Activated CD4-positive, alpha-beta memory T cell treated with anti-CD3 and anti-CD28 coated beads for 36 hours (primary cell): ENCODE data around the gene CAPS. TPM values are rescaled to one million over a fixed set of nuclear protein-coding genes. Genes with fewer than 3 reads are reported as not detected.
"Not testable (repeated sequence)": the region's sequence is repeated elsewhere in the genome, so short reads cannot be mapped to it uniquely, and the experiment has no call there.

Experiments
- CTCF ChIA-PET: fragments of 350-600 bp; sonication (Branson Sonifier 250); formaldehyde crosslinking; loops from one replicate; lab custom pipeline; 2021; ENCODE audit warnings: antibody characterized with exemption, inconsistent platforms; lab: Charles Lee
- POLR2A ChIA-PET: fragments of 350-600 bp; sonication (Branson Sonifier 250); formaldehyde crosslinking; loops from one replicate; lab custom pipeline; 2021; ENCODE audit warnings: antibody characterized with exemption; lab: Charles Lee
- DNase-seq: peaks from one replicate; pipeline ENCODE4 v3.0.0-alpha.2; 2020
- H3K27ac Mint-ChIP-seq: one replicate; pipeline ENCODE4 v1.8.0; 2021; ENCODE audit warnings: mixed read lengths
- H3K27me3 Mint-ChIP-seq: one replicate; pipeline ENCODE4 v1.8.0; 2021; ENCODE audit warnings: mixed read lengths
- H3K36me3 Mint-ChIP-seq: one replicate; pipeline ENCODE4 v1.8.0; 2021; ENCODE audit warnings: mixed read lengths
- H3K4me1 Mint-ChIP-seq: one replicate; pipeline ENCODE4 v1.8.0; 2021; ENCODE audit warnings: low read depth, mixed read lengths
- H3K4me3 Mint-ChIP-seq: one replicate; pipeline ENCODE4 v1.8.0; 2021; ENCODE audit warnings: mild to moderate bottlenecking, mixed read lengths
- H3K9me3 Mint-ChIP-seq: one replicate; pipeline ENCODE4 v1.8.0; 2021; ENCODE audit warnings: mixed read lengths
- intact Hi-C: fragments of 100-400 bp; cut with micrococcal nuclease; formaldehyde crosslinking; loops from one replicate; pipeline ENCODE4 v1.15.1; 2023
- total RNA-seq, 2 experiments: library from RNA; stranded (reverse); gene quantifications; one replicate each; pipeline ENCODE4 v1.2.3, GENCODE V29; 2021

CAPS gene
- 1 to 10 TPM; 3.7 to 3.9 TPM for total RNA-seq

GRCh38 chr19:5913739-5914357, at the start of gene CAPS:
Gene CAPS, plus strand, starts transcription at chr19:5914254. Its CDS starts 153 bp downstream, at chr19:5914407.
- Mint-ChIP-seq H3K27ac (peak within 1 kb of the TSS; percentile 18), H3K4me3 (no peak within 1 kb of the TSS), H3K4me1 (no peaks in the 10 kb centered on the region), H3K9me3 (no peaks in the 10 kb centered on the region), H3K36me3 (peaks cover 5% of the 10 kb centered on the region), H3K27me3 (no peaks in the 10 kb centered on the region)
- no peak for DNase-seq
- intact Hi-C loops = no loop called here
- ChIA-PET POLR2A (no interaction called here), CTCF (no interaction called here)

GRCh38 chr19:5864725-5865486, 49.1 kb upstream of the CAPS start:
- ChIA-PET POLR2A (no interaction called here), CTCF (no interaction called here)
- Mint-ChIP-seq H3K9me3 (no peaks in the 10 kb centered on the region), H3K4me1 (no peaks in the 10 kb centered on the region), H3K4me3 (no peak overlapping the region), H3K27me3 (no peaks in the 10 kb centered on the region), H3K36me3 (no peaks in the 10 kb centered on the region), H3K27ac (no peak overlapping the region)
- DNase-seq = no peak
- intact Hi-C loops = no loop called here

- intact Hi-C loops = no loop called here
- no peak for DNase-seq
- Mint-ChIP-seq H3K27me3 (no peaks in the 10 kb centered on the region), H3K4me3 (no peak overlapping the region), H3K9me3 (no peaks in the 10 kb centered on the region), H3K4me1 (no peaks in the 10 kb centered on the region), H3K36me3 (no peaks in the 10 kb centered on the region), H3K27ac (no peak overlapping the region)
- ChIA-PET POLR2A (no interaction called here), CTCF (interaction anchor here (0.6 kb wide), 1 partner anchor 102 kb away, joined by 3 read pairs; no protein-coding TSS in a partner anchor)
These were observed 48.3 kb upstream of the CAPS start for GRCh38 chr19:5865772-5866171.

GRCh38 chr19:5867201-5868136, 46.6 kb upstream of the CAPS start:
- CTCF ChIA-PET = no interaction called here
- intact Hi-C loops = no loop called here

GRCh38 chr19:5870986-5871394, 43.1 kb upstream of the CAPS start:
- no peak for DNase-seq
- Mint-ChIP-seq H3K4me1 (no peaks in the 10 kb centered on the region), H3K27ac (no peak overlapping the region), H3K36me3 (no peaks in the 10 kb centered on the region), H3K9me3 (no peaks in the 10 kb centered on the region), H3K4me3 (no peak overlapping the region), H3K27me3 (no peaks in the 10 kb centered on the region)
- ChIA-PET POLR2A (no interaction called here), CTCF (no interaction called here)
- intact Hi-C loops = no loop called here

More at GRCh38 chr19:5867201-5868136, 46.6 kb upstream of the CAPS start:
- no peak overlapping the region for H3K27ac Mint-ChIP-seq
- H3K9me3 Mint-ChIP-seq = no peaks in the 10 kb centered on the region
- no peaks in the 10 kb centered on the region for H3K27me3 Mint-ChIP-seq
- no peaks in the 10 kb centered on the region for H3K36me3 Mint-ChIP-seq
- POLR2A ChIA-PET = no interaction called here
- H3K4me3 Mint-ChIP-seq = no peak overlapping the region
- no peak for DNase-seq
- no peaks in the 10 kb centered on the region for H3K4me1 Mint-ChIP-seq

- intact Hi-C loops = no loop called here
- H3K4me1 Mint-ChIP-seq = no peaks in the 10 kb centered on the region
- H3K27ac Mint-ChIP-seq = no peak overlapping the region
- H3K9me3 Mint-ChIP-seq = no peaks in the 10 kb centered on the region
- DNase-seq = no peak
- H3K36me3 Mint-ChIP-seq = no peaks in the 10 kb centered on the region
- H3K27me3 Mint-ChIP-seq = peaks cover 3% of the 10 kb centered on the region
- ChIA-PET CTCF (no interaction called here), POLR2A (no interaction called here)
- H3K4me3 Mint-ChIP-seq = no peak overlapping the region
These were observed 40.3 kb upstream of the CAPS start for GRCh38 chr19:5873617-5874199.

GRCh38 chr19:5874496-5874895, 39.6 kb upstream of the CAPS start:
- intact Hi-C loops, H3K9me3 Mint-ChIP-seq, H3K27me3 Mint-ChIP-seq, H3K36me3 Mint-ChIP-seq, H3K4me3 Mint-ChIP-seq, H3K27ac Mint-ChIP-seq, DNase-seq, CTCF ChIA-PET, POLR2A ChIA-PET, H3K4me1 Mint-ChIP-seq: not testable (repeated sequence)

- H3K4me3 Mint-ChIP-seq = no peak overlapping the region
- DNase-seq = no peak
- intact Hi-C loops = no loop called here
- H3K4me1 Mint-ChIP-seq = no peaks in the 10 kb centered on the region
- POLR2A ChIA-PET = no interaction called here
- peaks cover 7% of the 10 kb centered on the region for H3K27me3 Mint-ChIP-seq
- no peak overlapping the region for H3K27ac Mint-ChIP-seq
- CTCF ChIA-PET = no interaction called here
- no peaks in the 10 kb centered on the region for H3K36me3 Mint-ChIP-seq
- H3K9me3 Mint-ChIP-seq = no peaks in the 10 kb centered on the region
These were observed 36.6 kb upstream of the CAPS start for GRCh38 chr19:5877427-5877826.

GRCh38 chr19:5877882-5878281, 36.2 kb upstream of the CAPS start:
- no peak for DNase-seq
- CTCF ChIA-PET = no interaction called here
- Mint-ChIP-seq H3K4me3 (no peak overlapping the region), H3K4me1 (no peaks in the 10 kb centered on the region), H3K27ac (no peak overlapping the region), H3K9me3 (no peaks in the 10 kb centered on the region), H3K36me3 (no peaks in the 10 kb centered on the region), H3K27me3 (peaks cover 9% of the 10 kb centered on the region)
- intact Hi-C loops = no loop called here
- POLR2A ChIA-PET = no interaction called here

- Mint-ChIP-seq H3K4me1 (no peaks in the 10 kb centered on the region), H3K27ac (no peak overlapping the region), H3K9me3 (no peaks in the 10 kb centered on the region), H3K4me3 (no peak overlapping the region), H3K36me3 (no peaks in the 10 kb centered on the region), H3K27me3 (peaks cover 9% of the 10 kb centered on the region)
- POLR2A ChIA-PET = no interaction called here
- no peak for DNase-seq
- intact Hi-C loops = no loop called here
- CTCF ChIA-PET = no interaction called here
These were observed 33.9 kb upstream of the CAPS start for GRCh38 chr19:5880196-5880595.

GRCh38 chr19:5880604-5881078, 33.4 kb upstream of the CAPS start:
- Mint-ChIP-seq H3K27me3 (peaks cover 9% of the 10 kb centered on the region), H3K9me3 (no peaks in the 10 kb centered on the region), H3K4me1 (no peaks in the 10 kb centered on the region), H3K27ac (no peak overlapping the region), H3K36me3 (no peaks in the 10 kb centered on the region), H3K4me3 (no peak overlapping the region)
- no peak for DNase-seq
- CTCF ChIA-PET = no interaction called here
- POLR2A ChIA-PET = no interaction called here
- intact Hi-C loops = no loop called here
